Breast epithelium (tissue), 4 donors: Measurements from ENCODE around the gene INMT. TPM values are rescaled to one million over a fixed set of nuclear protein-coding genes. Genes with fewer than 3 reads are reported as not detected.

Experiments used
- DNase-seq, 2 donors: peaks; one replicate each; pipeline ENCODE4 v3.0.0-alpha.2; 2019; ENCODE audit warnings: low spot score in 2 of 2
- H3K27ac ChIP-seq, 2 donors: fragments of 200-600 bp; sonication (generic) in 1 of 2; one replicate each; pipeline ENCODE4 v1.5.1; 2016 to 2019; ENCODE audit warnings: mild to moderate bottlenecking in 1 of 2
- H3K27me3 ChIP-seq, 2 donors: fragments of 200-600 bp; sonication (generic) in 1 of 2; one replicate each; pipeline versions ENCODE4 v1.5.1 to v1.6.0; 2017 to 2019; ENCODE audit warnings: control low read depth in 1 of 2, mild to moderate bottlenecking in 1 of 2
- H3K36me3 ChIP-seq: fragments of 200-600 bp; one replicate; pipeline ENCODE4 v1.5.1; 2019
- H3K4me1 ChIP-seq, 2 donors: fragments of 200-600 bp; sonication (generic); one replicate each; pipeline ENCODE4 v1.5.1; 2016 to 2019; ENCODE audit warnings: control low read depth in 1 of 2
- H3K4me3 ChIP-seq, 3 donors: fragments of 200-600 bp; sonication (generic); 1 replicate in 2 of 3; 2 replicates in 1 of 3; pipeline ENCODE4 v1.5.1; 2016 to 2019; ENCODE audit warnings: mild to moderate bottlenecking in 3 of 3, moderate library complexity in 2 of 3
- H3K9me3 ChIP-seq, 2 donors: fragments of 200-600 bp; sonication (generic) in 1 of 2; one replicate each; pipeline ENCODE4 v1.5.1; 2016 to 2019; ENCODE audit warnings: control low read depth in 1 of 2
- CTCF ChIP-seq, 3 donors: fragments of 450-650 bp; IDR thresholded peaks; one replicate each; pipeline ENCODE4 v1.5.1; 2016 to 2017; ENCODE audit warnings: antibody characterized with exemption in 3 of 3, mild to moderate bottlenecking in 3 of 3, moderate library complexity in 3 of 3
- POLR2A ChIP-seq: fragments of 450-650 bp; IDR thresholded peaks from one replicate; pipeline ENCODE4 v1.6.1; 2016; ENCODE audit warnings: antibody characterized with exemption, mild to moderate bottlenecking, moderate library complexity
- POLR2AphosphoS5 ChIP-seq, 3 donors: sonication (generic); formaldehyde crosslinking; IDR thresholded peaks; one replicate each; pipeline ENCODE4 v1.6.1; 2017; ENCODE audit warnings: antibody characterized with exemption in 3 of 3
- intact Hi-C: fragments of 100-400 bp; cut with DNase I; formaldehyde crosslinking; loops from one replicate; pipeline ENCODE4 v1.15.1; 2023; ENCODE audit warnings: low total_unique reads
- total RNA-seq, 3 donors: library from RNA; depleted of rRNA; stranded (reverse); fragments of >200 nt; gene quantifications; one replicate each; pipeline ENCODE4 v1.1.0, GENCODE V29; 2016

The INMT gene
- total RNA-seq, 3 donors from 2014 or later, result 7.8 to 66.7 (median 26.2) TPM

DNA sequence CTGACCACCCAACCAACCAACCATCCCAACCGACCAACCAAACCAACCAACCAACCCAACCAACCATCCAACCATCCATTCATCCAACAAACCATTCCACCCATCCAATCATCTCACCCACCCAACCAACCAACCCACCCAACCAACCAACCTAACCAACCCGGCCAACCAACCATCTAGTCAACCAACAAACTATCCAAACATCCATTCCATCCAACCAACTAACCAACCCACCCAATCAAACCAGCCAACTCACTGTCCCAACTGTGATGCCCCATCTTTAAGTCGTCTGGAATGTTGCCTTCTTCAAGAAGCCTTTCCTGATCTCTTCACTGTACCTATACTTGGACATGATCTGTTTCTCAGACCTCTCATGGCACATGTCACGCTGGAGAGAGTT lies 50.9 kb downstream of the INMT start:
- H3K36me3 ChIP-seq, result no peaks in the 10 kb centered on the region
- no peak overlapping the region for H3K4me3 ChIP-seq
- no peak overlapping the region for H3K27ac ChIP-seq
- TF ChIP-seq POLR2AphosphoS5 (IDR thresholded peaks at IDR 0.05) (no peak), POLR2A (no peak), CTCF (IDR thresholded peaks at IDR 0.05) (no peak)
- H3K4me1 ChIP-seq, result peaks cover 7 to 8% of the 10 kb centered on the region in 2 donors
- DNase-seq, result no peak
- intact Hi-C loops, result loop anchor here (10.0 kb wide), 1 partner anchor 172 kb away; no protein-coding TSS in a partner anchor
- no peaks in the 10 kb centered on the region for H3K9me3 ChIP-seq
- H3K27me3 ChIP-seq, result no peaks in the 10 kb centered on the region

- H3K27me3 ChIP-seq, result no peaks in the 10 kb centered on the region
- no peak for DNase-seq
- no peak for TF ChIP-seq POLR2AphosphoS5 (IDR thresholded peaks at IDR 0.05)
- no peak for TF ChIP-seq CTCF (IDR thresholded peaks at IDR 0.05)
- no peak for TF ChIP-seq POLR2A
- peak overlapping the region in 1 of 2 donors; percentile 61 for H3K27ac ChIP-seq
- H3K4me1 ChIP-seq, result peaks cover 7 to 8% of the 10 kb centered on the region in 2 donors
- H3K4me3 ChIP-seq, result no peak overlapping the region
- H3K36me3 ChIP-seq, result no peaks in the 10 kb centered on the region
- intact Hi-C loops, result loop anchor here (10.0 kb wide), 1 partner anchor 171 kb away; no protein-coding TSS in a partner anchor
- H3K9me3 ChIP-seq, result no peaks in the 10 kb centered on the region
These were observed 52.2 kb downstream of the INMT start for GRCh38 chr7:30804078-30804661.

DNA sequence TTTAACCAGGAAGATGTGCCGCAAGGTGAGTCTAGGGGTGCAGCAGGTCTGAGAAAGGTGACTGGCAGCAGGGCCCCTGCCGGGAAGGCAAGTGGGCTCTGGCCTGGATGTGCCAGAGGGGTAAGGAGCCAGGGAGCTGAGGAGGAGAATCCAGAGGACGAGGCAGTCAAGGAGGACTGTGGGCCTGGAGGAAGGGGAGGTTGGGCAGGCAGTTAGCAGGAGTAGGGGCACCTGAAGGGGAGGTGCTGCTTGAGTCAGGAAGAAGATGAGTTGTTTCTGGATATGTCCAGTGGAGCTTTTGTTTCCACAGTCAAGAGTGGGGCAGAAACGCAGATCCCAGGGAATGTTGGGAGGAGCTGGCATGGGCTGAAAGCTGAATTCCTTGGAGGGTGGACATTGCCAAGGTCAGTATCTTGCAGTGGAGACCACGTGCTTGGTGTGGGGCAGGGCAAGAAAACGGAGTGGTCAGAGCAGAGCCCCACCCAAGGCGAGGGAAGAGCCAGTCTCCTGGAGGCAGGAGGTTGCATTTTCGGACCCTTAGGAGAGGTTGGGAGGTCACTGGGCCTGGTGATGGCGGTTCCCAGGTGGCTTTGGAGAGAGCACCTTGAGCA lies 53.3 kb downstream of the INMT start:
- TF ChIP-seq POLR2A (no peak), POLR2AphosphoS5 (IDR thresholded peaks at IDR 0.05) (no peak), CTCF (IDR thresholded peaks at IDR 0.05) (no peak)
- Histone ChIP-seq H3K9me3 (no peaks in the 10 kb centered on the region), H3K4me3 (no peak overlapping the region), H3K4me1 (peaks cover 3 to 8% of the 10 kb centered on the region in 2 donors), H3K36me3 (no peaks in the 10 kb centered on the region), H3K27me3 (no peaks in the 10 kb centered on the region), H3K27ac (peak overlapping the region; percentile 48 to 61)
- intact Hi-C loops, result loop anchor here (10.0 kb wide), 1 partner anchor 170 kb away; no protein-coding TSS in a partner anchor
- DNase-seq, result no peak

DNA sequence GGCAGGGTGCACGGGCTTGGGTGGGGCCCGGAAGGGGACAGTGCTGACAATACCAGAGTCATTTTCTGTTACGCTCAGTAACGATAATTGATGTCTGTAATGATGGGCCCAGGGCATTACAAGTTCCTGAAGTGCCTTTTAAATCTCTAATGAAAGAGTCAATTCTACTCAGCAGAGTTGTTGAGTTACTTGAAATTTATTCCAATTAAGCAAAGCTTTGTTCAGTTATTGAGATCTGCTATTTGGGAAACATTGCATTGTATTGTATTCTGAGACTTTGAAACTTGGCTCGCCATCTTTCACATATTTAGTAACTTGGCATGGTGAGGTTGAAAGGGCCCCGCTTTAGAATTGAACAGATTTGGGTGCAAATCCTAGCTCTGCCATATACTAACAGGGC lies 54.0 kb downstream of the INMT start:
- Histone ChIP-seq H3K36me3 (no peaks in the 10 kb centered on the region), H3K4me3 (no peak overlapping the region), H3K27ac (peak overlapping the region in 1 of 2 donors; percentile 61), H3K9me3 (no peaks in the 10 kb centered on the region), H3K27me3 (no peaks in the 10 kb centered on the region), H3K4me1 (peaks cover 0 to 8% of the 10 kb centered on the region in 2 donors)
- intact Hi-C loops, result loop anchor here (10.0 kb wide), 1 partner anchor 169 kb away; no protein-coding TSS in a partner anchor
- no peak for DNase-seq
- TF ChIP-seq POLR2A (no peak), CTCF (IDR thresholded peaks at IDR 0.05) (no peak), POLR2AphosphoS5 (IDR thresholded peaks at IDR 0.05) (no peak)

Other genes starting within 250 kb of the INMT start
- gene GGCT, start 247.3 kb upstream of the INMT start, total RNA-seq, result 10 to 100 TPM; 25.3 to 59.6 (median 44.6) TPM
- 10 to 100 TPM; 50.9 to 66.9 (median 56.8) TPM for gene GARS1, start 157.3 kb upstream of the INMT start, total RNA-seq
- under 1 TPM; under 0.01 to 0.16 (median 0.15) TPM for gene CRHR2, start 69.7 kb upstream of the INMT start, total RNA-seq
- 10 to 100 TPM in 2 of 3 donors, 1 to 10 TPM in 1; 5.6 to 14.9 (median 13.8) TPM for gene MINDY4, start 19.3 kb downstream of the INMT start, total RNA-seq
- gene AQP1, start 159.7 kb downstream of the INMT start, total RNA-seq, result 100 to 1,000 TPM; 132 to 213 (median 177) TPM
- not detected for gene GHRHR, start 211.8 kb downstream of the INMT start, total RNA-seq